ENCODE data around the gene MTSS2. TPM values are rescaled to one million over a fixed set of nuclear protein-coding genes. Genes with fewer than 3 reads are reported as not detected.

MTSS2 gene
- total and polyA plus RNA-seq, 7 experiments from 2014 or later = 1.4 to 16.7 (median 11.5) TPM; not detected in 2

DNA sequence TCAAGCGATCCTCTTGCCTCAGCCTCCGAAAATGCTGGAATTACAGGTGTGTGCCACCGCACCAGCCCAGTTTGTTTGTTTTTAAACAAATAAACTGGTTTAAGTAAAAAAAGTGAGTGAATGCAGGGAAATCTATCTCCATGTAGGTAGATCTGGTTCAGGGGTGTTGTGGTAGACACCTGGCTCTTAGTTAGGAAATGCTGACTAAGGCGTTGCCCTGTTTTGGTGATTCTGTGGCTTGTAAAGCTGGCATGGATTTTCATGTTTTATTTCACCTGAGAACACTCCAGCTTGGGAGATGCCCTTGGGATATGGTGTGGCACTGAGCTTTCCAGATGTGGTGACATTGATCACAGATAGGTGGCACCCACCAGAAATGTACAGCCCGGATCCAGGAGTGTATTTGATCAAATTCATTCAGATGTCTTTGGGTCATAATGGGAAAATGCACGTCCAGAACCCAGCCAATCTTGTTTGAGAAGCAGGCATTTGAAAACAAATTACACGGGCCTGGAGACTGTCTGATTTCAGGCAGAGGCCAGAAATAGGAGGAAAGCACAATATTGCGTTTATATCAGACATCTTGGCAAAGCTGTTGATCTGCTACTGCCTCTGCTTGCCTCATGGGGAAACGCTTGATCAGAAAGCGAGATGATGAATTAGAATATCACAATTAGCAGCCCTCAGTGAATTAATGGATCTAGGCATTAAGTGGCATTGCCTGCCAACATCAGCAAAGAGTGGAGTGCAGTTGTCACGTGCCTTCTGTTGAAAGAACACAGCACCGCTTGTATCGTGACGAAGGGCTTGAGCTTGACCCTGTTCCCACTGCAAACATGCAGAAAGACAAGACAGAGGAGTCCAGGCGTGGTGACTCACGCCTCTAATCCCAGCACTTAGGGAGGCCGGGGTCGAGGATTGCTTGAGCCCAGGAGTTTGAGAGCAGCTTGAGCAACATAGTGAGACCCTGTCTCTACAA lies 46.8 kb downstream of the MTSS2 start:
- H3K4me3 ChIP-seq (ENCODE audit: low read length) = no peak overlapping the region
- ChIA-PET POLR2A (no interaction called here), CTCF (no interaction called here)
- no peaks in the 10 kb centered on the region for H3K4me1 ChIP-seq (ENCODE audit: control insufficient read depth in 2 of 2, insufficient read depth in 2 of 2, low read length in 2 of 2)
- no peaks in the 10 kb centered on the region for H3K36me3 ChIP-seq (ENCODE audit: control insufficient read depth in 2 of 3, insufficient read depth in 3 of 3, low read length in 3 of 3)
- H3K4me3 Mint-ChIP-seq = no peak overlapping the region
- intact Hi-C loops (cut with micrococcal nuclease) = no loop called here
- no peak for ATAC-seq
- H3K27ac ChIP-seq (ENCODE audit: low read depth, low read length) = no peak overlapping the region
- peaks cover 0 to 4% (median 0%) of the 10 kb centered on the region in 7 donors for H3K4me1 Mint-ChIP-seq
- H3K9me3 Mint-ChIP-seq = no peaks in the 10 kb centered on the region
- peak overlapping the region in 1 of 9 donors; percentile 55 for H3K27ac Mint-ChIP-seq
- H3K27me3 ChIP-seq (ENCODE audit: control insufficient read depth in 2 of 2, insufficient read depth in 2 of 2, low read length in 2 of 2) = no peaks in the 10 kb centered on the region
- H3K9me3 ChIP-seq (ENCODE audit: control insufficient read depth in 2 of 3, low read length in 3 of 3) = no peaks in the 10 kb centered on the region
- DNase-seq = no peak
- no peaks in the 10 kb centered on the region for H3K36me3 Mint-ChIP-seq
- H3K27me3 Mint-ChIP-seq = peaks cover 0 to 13% (median 5%) of the 10 kb centered on the region in 5 donors

Other genes with a start within 250 kb of the MTSS2 start
- gene ST3GAL2, start 247.0 kb downstream of the MTSS2 start, total RNA-seq = 10 to 100 TPM; 16.6 to 35.9 (median 30.4) TPM
- gene ST3GAL2, start 247.0 kb downstream of the MTSS2 start, polyA plus RNA-seq = 10 to 100 TPM; 11.3 to 22.5 TPM
- gene FCSK, start 231.5 kb downstream of the MTSS2 start, total RNA-seq = 10 to 100 TPM; 23.7 to 45.2 (median 36.7) TPM
- 10 to 100 TPM in 1 of 2 donors, 1 to 10 TPM in 1; 7.5 to 10.3 TPM for gene FCSK, start 231.5 kb downstream of the MTSS2 start, polyA plus RNA-seq
- 10 to 100 TPM; 38.3 to 68.6 (median 58.7) TPM for gene COG4, start 162.5 kb downstream of the MTSS2 start, total RNA-seq
- gene COG4, start 162.5 kb downstream of the MTSS2 start, polyA plus RNA-seq = 10 to 100 TPM; 46.1 to 50.5 TPM
- gene SF3B3, start 162.2 kb downstream of the MTSS2 start, total RNA-seq = 100 to 1,000 TPM; 189 to 415 (median 267) TPM
- 10 to 100 TPM; 69.0 to 93.7 TPM for gene SF3B3, start 162.2 kb downstream of the MTSS2 start, polyA plus RNA-seq
- 1 to 10 TPM in 1 of 5 experiments, under 1 TPM in 2, not detected in 2; 0.38 to 1.1 (median 0.50) TPM for gene IL34, start 39.5 kb downstream of the MTSS2 start, total RNA-seq
- not detected for gene IL34, start 39.5 kb downstream of the MTSS2 start, polyA plus RNA-seq
- 10 to 100 TPM; 36.7 to 47.1 (median 45.9) TPM for gene VAC14, start 115.1 kb upstream of the MTSS2 start, total RNA-seq
- gene VAC14, start 115.1 kb upstream of the MTSS2 start, polyA plus RNA-seq = 10 to 100 TPM; 29.2 to 61.2 TPM